ENCODE measurements around the gene CCDC136. TPM values are rescaled to one million over a fixed set of nuclear protein-coding genes. Genes with fewer than 3 reads are reported as not detected.

The CCDC136 gene
- total RNA-seq, 4 donors from 2014 or later: 20.7 to 36.5 (median 33.7) TPM

GRCh38 chr7:128800567-128800966, 8.8 kb downstream of the CCDC136 start:
- 94% methylated on average over 3 of the region's 3 CpGs for WGBS
- Histone ChIP-seq H3K4me3 (no peak overlapping the region), H3K36me3 (peaks cover 0 to 34% (median 16%) of the 10 kb centered on the region in 4 donors), H3K9me3 (no peaks in the 10 kb centered on the region), H3K4me1 (no peaks in the 10 kb centered on the region), H3K27me3 (no peaks in the 10 kb centered on the region), H3K27ac (replicated peaks in 1 of 4) (no peak overlapping the region)
- no peak for DNase-seq (ENCODE audit: extremely low spot score)
- TF ChIP-seq POLR2AphosphoS5 (IDR thresholded peaks at IDR 0.05): no peak
- no peak for TF ChIP-seq POLR2A (IDR thresholded peaks at IDR 0.05; ENCODE audit: low read depth)
- no peak for TF ChIP-seq EP300 (IDR thresholded peaks at IDR 0.05)
- no peak for TF ChIP-seq CTCF (IDR thresholded peaks at IDR 0.05)
- intact Hi-C loops (cut with DNase I): no loop called here

GRCh38 chr7:128801003-128801402, 9.2 kb downstream of the CCDC136 start:
- no peaks in the 10 kb centered on the region for H3K27me3 ChIP-seq
- intact Hi-C loops (cut with DNase I): no loop called here
- H3K36me3 ChIP-seq: peaks cover 3 to 38% (median 19%) of the 10 kb centered on the region in 4 donors
- H3K9me3 ChIP-seq: no peaks in the 10 kb centered on the region
- no peak overlapping the region for H3K4me3 ChIP-seq
- WGBS: 95% methylated on average over 9 of the region's 9 CpGs
- TF ChIP-seq EP300 (IDR thresholded peaks at IDR 0.05) (no peak), POLR2A (IDR thresholded peaks at IDR 0.05; ENCODE audit: low read depth) (no peak), POLR2AphosphoS5 (IDR thresholded peaks at IDR 0.05) (no peak), CTCF (IDR thresholded peaks at IDR 0.05) (no peak)
- H3K4me1 ChIP-seq: no peaks in the 10 kb centered on the region
- no peak overlapping the region for H3K27ac ChIP-seq (replicated peaks in 1 of 4)
- DNase-seq (ENCODE audit: extremely low spot score): no peak

GRCh38 chr7:128801667-128802418, 10.1 kb downstream of the CCDC136 start:
- no peaks in the 10 kb centered on the region for H3K27me3 ChIP-seq
- no peak overlapping the region for H3K4me3 ChIP-seq
- no peaks in the 10 kb centered on the region for H3K4me1 ChIP-seq
- WGBS: 100% methylated on average over 2 of the region's 2 CpGs
- H3K9me3 ChIP-seq: no peaks in the 10 kb centered on the region
- TF ChIP-seq POLR2AphosphoS5 (IDR thresholded peaks at IDR 0.05) (no peak), EP300 (IDR thresholded peaks at IDR 0.05) (no peak), POLR2A (IDR thresholded peaks at IDR 0.05; ENCODE audit: low read depth) (no peak), CTCF (IDR thresholded peaks at IDR 0.05) (no peak)
- no peak for DNase-seq (ENCODE audit: extremely low spot score)
- H3K36me3 ChIP-seq: peaks cover 10 to 46% (median 23%) of the 10 kb centered on the region in 4 donors
- intact Hi-C loops (cut with DNase I): no loop called here
- H3K27ac ChIP-seq (replicated peaks in 1 of 4): no peak overlapping the region

GRCh38 chr7:128804484-128804883, 12.7 kb downstream of the CCDC136 start:
- DNase-seq (ENCODE audit: extremely low spot score): no peak
- Histone ChIP-seq H3K36me3 (peaks cover 12 to 65% (median 33%) of the 10 kb centered on the region in 4 donors), H3K9me3 (no peaks in the 10 kb centered on the region), H3K27me3 (no peaks in the 10 kb centered on the region), H3K27ac (replicated peaks in 1 of 4) (no peak overlapping the region), H3K4me3 (no peak overlapping the region), H3K4me1 (no peaks in the 10 kb centered on the region)
- intact Hi-C loops (cut with DNase I): no loop called here
- TF ChIP-seq CTCF (IDR thresholded peaks at IDR 0.05) (no peak), POLR2A (IDR thresholded peaks at IDR 0.05; ENCODE audit: low read depth) (no peak), POLR2AphosphoS5 (IDR thresholded peaks at IDR 0.05) (no peak), EP300 (IDR thresholded peaks at IDR 0.05) (no peak)
- 84% methylated on average over 6 of the region's 6 CpGs for WGBS

Measured in esophagus muscularis mucosa (tissue), 4 donors.